Cardiac muscle cell (in vitro differentiated cells and primary cell): ENCODE measurements around the gene ACADVL. TPM values are rescaled to one million over a fixed set of nuclear protein-coding genes. Genes with fewer than 3 reads are reported as not detected.

Experiments used
- DNase-seq, 2 donors: peaks; one replicate each; pipeline versions ENCODE4 v3.0.0 to v3.0.0-alpha.2; 2010 to 2017; ENCODE audit warnings: low read depth in 1 of 2, low spot score in 1 of 2
- H3K27ac ChIP-seq: fragments of 200-600 bp; sonication (generic); 2 replicates; pipeline ENCODE4 v1.5.1; 2016
- H3K27me3 ChIP-seq: fragments of 200-600 bp; sonication (generic); 2 replicates; pipeline ENCODE4 v1.6.0; 2016; ENCODE audit warnings: control low read depth
- H3K36me3 ChIP-seq: fragments of 200-600 bp; sonication (generic); 2 replicates; pipeline ENCODE4 v1.5.1; 2016; ENCODE audit warnings: control low read depth
- H3K4me1 ChIP-seq: fragments of 200-600 bp; sonication (generic); 2 replicates; pipeline ENCODE4 v1.8.1; 2017; ENCODE audit warnings: low read depth, mild to moderate bottlenecking, mixed run types
- H3K4me3 ChIP-seq: fragments of 200-600 bp; sonication (generic); 2 replicates; pipeline ENCODE4 v1.5.1; 2016; ENCODE audit warnings: mild to moderate bottlenecking
- H3K9me3 ChIP-seq: fragments of 200-600 bp; sonication (generic); 2 replicates; pipeline ENCODE4 v1.5.1; 2017; ENCODE audit warnings: low read depth, mild to moderate bottlenecking, control low read depth
- polyA plus RNA-seq: library from polyadenylated mRNA; unstranded; fragments of >200 nt; fragmentation: Nextera tagmentation; extraction: Ambion mirVana; gene quantifications from 2 replicates; pipeline ENCODE4 v1.2.1, GENCODE V29; 2016
- total RNA-seq: library from RNA; depleted of rRNA; stranded (reverse); fragments of >200 nt; gene quantifications from 2 replicates; pipeline ENCODE4 v1.2.3, GENCODE V29; 2016
- TF ChIP-seq, protein P1 (sequence below): IDR thresholded peaks from 2 replicates; pipeline ENCODE4 v1.5.1; 2012; ENCODE audit warnings: low read depth, mild to moderate bottlenecking, low read length

The ACADVL gene
- total and polyA plus RNA-seq, 2 experiments from 2014 or later, result 364 to 681 TPM

GRCh38 chr17:7214300-7215135 lies 5.2 kb upstream of the ACADVL start:
- Histone ChIP-seq H3K27me3 (no peaks in the 10 kb centered on the region), H3K27ac (peak overlapping the region; percentile 35), H3K36me3 (no peaks in the 10 kb centered on the region), H3K4me3 (peak overlapping the region; percentile 33), H3K9me3 (no peaks in the 10 kb centered on the region), H3K4me1 (peaks cover 38% of the 10 kb centered on the region)
- TF ChIP-seq, protein P1, sequence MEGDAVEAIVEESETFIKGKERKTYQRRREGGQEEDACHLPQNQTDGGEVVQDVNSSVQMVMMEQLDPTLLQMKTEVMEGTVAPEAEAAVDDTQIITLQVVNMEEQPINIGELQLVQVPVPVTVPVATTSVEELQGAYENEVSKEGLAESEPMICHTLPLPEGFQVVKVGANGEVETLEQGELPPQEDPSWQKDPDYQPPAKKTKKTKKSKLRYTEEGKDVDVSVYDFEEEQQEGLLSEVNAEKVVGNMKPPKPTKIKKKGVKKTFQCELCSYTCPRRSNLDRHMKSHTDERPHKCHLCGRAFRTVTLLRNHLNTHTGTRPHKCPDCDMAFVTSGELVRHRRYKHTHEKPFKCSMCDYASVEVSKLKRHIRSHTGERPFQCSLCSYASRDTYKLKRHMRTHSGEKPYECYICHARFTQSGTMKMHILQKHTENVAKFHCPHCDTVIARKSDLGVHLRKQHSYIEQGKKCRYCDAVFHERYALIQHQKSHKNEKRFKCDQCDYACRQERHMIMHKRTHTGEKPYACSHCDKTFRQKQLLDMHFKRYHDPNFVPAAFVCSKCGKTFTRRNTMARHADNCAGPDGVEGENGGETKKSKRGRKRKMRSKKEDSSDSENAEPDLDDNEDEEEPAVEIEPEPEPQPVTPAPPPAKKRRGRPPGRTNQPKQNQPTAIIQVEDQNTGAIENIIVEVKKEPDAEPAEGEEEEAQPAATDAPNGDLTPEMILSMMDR, result peak; percentile 70
- DNase-seq, result peak; percentile 98 to 100

GRCh38 chr17:7215136-7215638 lies 4.6 kb upstream of the ACADVL start:
- Histone ChIP-seq H3K27ac (peak overlapping the region; percentile 81), H3K4me3 (peak overlapping the region; percentile 10), H3K27me3 (no peaks in the 10 kb centered on the region), H3K9me3 (no peaks in the 10 kb centered on the region), H3K4me1 (peaks cover 38% of the 10 kb centered on the region), H3K36me3 (no peaks in the 10 kb centered on the region)
- TF ChIP-seq, protein P1, result no peak
- no peak for DNase-seq

- H3K4me1 ChIP-seq, result peaks cover 43% of the 10 kb centered on the region
- H3K27me3 ChIP-seq, result no peaks in the 10 kb centered on the region
- H3K36me3 ChIP-seq, result no peaks in the 10 kb centered on the region
- peak overlapping the region; percentile 61 for H3K4me3 ChIP-seq
- peak overlapping the region; percentile 81 for H3K27ac ChIP-seq
- no peaks in the 10 kb centered on the region for H3K9me3 ChIP-seq
- DNase-seq, result no peak
- TF ChIP-seq, protein P1, result no peak
Measured at GRCh38 chr17:7215652-7216180, 4.0 kb upstream of the ACADVL start.

GRCh38 chr17:7216242-7217112 lies 3.3 kb upstream of the ACADVL start:
- no peaks in the 10 kb centered on the region for H3K27me3 ChIP-seq
- TF ChIP-seq, protein P1, result no peak
- peaks cover 40% of the 10 kb centered on the region for H3K4me1 ChIP-seq
- no peaks in the 10 kb centered on the region for H3K9me3 ChIP-seq
- H3K4me3 ChIP-seq, result peak overlapping the region; percentile 61
- no peaks in the 10 kb centered on the region for H3K36me3 ChIP-seq
- peak overlapping the region; percentile 81 for H3K27ac ChIP-seq
- no peak for DNase-seq

GRCh38 chr17:7217113-7217987 lies 2.4 kb upstream of the ACADVL start:
- H3K4me1 ChIP-seq, result peaks cover 33% of the 10 kb centered on the region
- H3K36me3 ChIP-seq, result peaks cover 4% of the 10 kb centered on the region
- no peaks in the 10 kb centered on the region for H3K9me3 ChIP-seq
- H3K4me3 ChIP-seq, result peak overlapping the region; percentile 61
- TF ChIP-seq, protein P1, result no peak
- peak overlapping the region; percentile 81 for H3K27ac ChIP-seq
- peak; percentile 79 to 90 for DNase-seq
- H3K27me3 ChIP-seq, result no peaks in the 10 kb centered on the region
